DMS153 treated with DMSO at 0.1 percent for 48 hours (cell line): ENCODE data around the gene SDCCAG8.

Experiments
- DNase-seq: peaks from one replicate; lab custom pipeline; 2025; ENCODE audit not compliant: unreplicated experiment; lab: John Stamatoyannopoulos, UW

The SDCCAG8 gene

GRCh38 chr1:243454328-243454997, 198.6 kb downstream of the SDCCAG8 start:
- DNase-seq: no peak

GRCh38 chr1:243455760-243456651, 200.2 kb downstream of the SDCCAG8 start:
- no peak for DNase-seq

GRCh38 chr1:243457363-243457982, 201.6 kb downstream of the SDCCAG8 start:
- DNase-seq: no peak

GRCh38 chr1:243459059-243459458, 203.2 kb downstream of the SDCCAG8 start:
- DNase-seq: no peak

GRCh38 chr1:243461700-243462099, 205.9 kb downstream of the SDCCAG8 start:
- no peak for DNase-seq

- DNase-seq: no peak
These were observed 207.3 kb downstream of the SDCCAG8 start for GRCh38 chr1:243462929-243463697.

GRCh38 chr1:243465081-243465480, 209.2 kb downstream of the SDCCAG8 start:
- DNase-seq: no peak

GRCh38 chr1:243465738-243466137, 209.9 kb downstream of the SDCCAG8 start:
- DNase-seq: no peak

- no peak for DNase-seq
These were observed 213.7 kb downstream of the SDCCAG8 start for GRCh38 chr1:243469497-243469896.

- DNase-seq: no peak
These were observed 214.7 kb downstream of the SDCCAG8 start for GRCh38 chr1:243470502-243470901.

- DNase-seq: no peak
These were observed 215.3 kb downstream of the SDCCAG8 start for GRCh38 chr1:243471026-243471685.

GRCh38 chr1:243471754-243472745, 216.2 kb downstream of the SDCCAG8 start:
- DNase-seq: no peak

GRCh38 chr1:243473227-243474135, 217.6 kb downstream of the SDCCAG8 start:
- no peak for DNase-seq

- DNase-seq: no peak
These were observed 218.5 kb downstream of the SDCCAG8 start for GRCh38 chr1:243474136-243474881.

- no peak for DNase-seq
These were observed 219.1 kb downstream of the SDCCAG8 start for GRCh38 chr1:243474906-243475305.

- no peak for DNase-seq
These were observed 220.1 kb downstream of the SDCCAG8 start for GRCh38 chr1:243475966-243476365.

- DNase-seq: no peak
These were observed 222.0 kb downstream of the SDCCAG8 start for GRCh38 chr1:243477731-243478290.
